ENCODE data around the gene P2RX7. TPM values are rescaled to one million over a fixed set of nuclear protein-coding genes. Genes with fewer than 3 reads are reported as not detected.

Gene P2RX7
- total and polyA plus RNA-seq, 4 donors: 2.1 to 12.8 (median 4.1) TPM

DNA sequence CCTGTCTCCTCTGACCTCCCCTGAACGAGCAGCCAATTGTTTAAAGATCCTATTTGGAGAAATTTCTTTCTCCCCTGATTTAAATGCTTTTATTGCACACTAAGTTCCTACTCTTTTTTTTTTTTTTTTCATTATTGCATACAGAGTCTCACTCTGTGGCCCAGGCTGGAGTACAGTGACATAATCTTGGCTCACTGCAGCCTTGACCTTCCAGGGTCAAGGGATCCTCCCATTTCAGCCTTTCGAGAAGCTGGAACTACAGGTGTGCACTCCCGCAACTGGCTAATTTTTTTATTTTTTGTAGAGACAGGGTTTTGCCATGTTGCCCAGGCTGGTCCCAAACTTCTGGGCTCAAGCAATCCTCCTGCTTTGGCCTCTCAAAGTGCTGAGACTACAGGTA lies 5.2 kb upstream of the P2RX7 start:
- H3K36me3 ChIP-seq (ENCODE audit: control insufficient read depth in 1 of 2, insufficient read depth in 2 of 2, low read length in 1 of 2): no peaks in the 10 kb centered on the region
- no peak for ATAC-seq (ENCODE audit: low FRiP score)
- no peak overlapping the region for H3K27ac ChIP-seq (ENCODE audit: low read depth in 1 of 2, low read length in 2 of 2)
- intact Hi-C loops (cut with DNase I): no loop called here
- H3K9me3 ChIP-seq (ENCODE audit: control insufficient read depth, low read length): no peaks in the 10 kb centered on the region
- H3K4me3 ChIP-seq (ENCODE audit: low read length in 2 of 2): no peak overlapping the region
- no peak for DNase-seq
- 83% methylated on average over 3 of the region's 3 CpGs for WGBS, 2 donors
- no peaks in the 10 kb centered on the region for H3K27me3 ChIP-seq (ENCODE audit: control insufficient read depth in 1 of 2, insufficient read depth in 2 of 2, low read length in 1 of 2)
- H3K4me1 ChIP-seq (ENCODE audit: control insufficient read depth in 1 of 2, insufficient read depth in 2 of 2, low read length in 2 of 2): no peaks in the 10 kb centered on the region

GRCh38 chr12:121128908-121129810 lies 3.5 kb upstream of the P2RX7 start:
- Histone ChIP-seq H3K9me3 (ENCODE audit: control insufficient read depth, low read length) (no peaks in the 10 kb centered on the region), H3K36me3 (ENCODE audit: control insufficient read depth in 1 of 2, insufficient read depth in 2 of 2, low read length in 1 of 2) (no peaks in the 10 kb centered on the region), H3K4me3 (ENCODE audit: low read length in 2 of 2) (no peak overlapping the region), H3K27ac (ENCODE audit: low read depth in 1 of 2, low read length in 2 of 2) (no peak overlapping the region), H3K4me1 (ENCODE audit: control insufficient read depth in 1 of 2, insufficient read depth in 2 of 2, low read length in 2 of 2) (no peaks in the 10 kb centered on the region), H3K27me3 (ENCODE audit: control insufficient read depth in 1 of 2, insufficient read depth in 2 of 2, low read length in 1 of 2) (no peaks in the 10 kb centered on the region)
- 18 to 20% methylated on average over 11 of the region's 11 CpGs for WGBS, 2 donors
- peak; percentile 90 for ATAC-seq (ENCODE audit: low FRiP score)
- intact Hi-C loops (cut with DNase I): no loop called here
- DNase-seq: peak; percentile 88 to 93

DNA sequence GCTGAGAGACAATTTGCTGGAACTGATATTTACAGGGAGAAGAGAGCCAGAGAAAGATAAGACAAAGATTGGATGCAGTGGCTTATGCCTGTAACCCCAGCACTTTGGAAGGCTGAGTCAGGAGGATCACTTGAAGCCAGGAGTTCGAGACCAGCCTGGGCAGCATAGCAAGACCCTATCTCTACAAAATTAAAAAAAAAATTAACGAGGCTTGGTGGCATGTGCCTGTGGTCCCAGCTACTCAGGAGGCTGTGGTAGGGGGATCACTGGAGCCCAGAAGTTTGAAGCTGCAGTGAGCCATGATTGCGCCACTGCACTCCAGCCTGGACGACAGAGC lies 2.9 kb upstream of the P2RX7 start:
- no peak overlapping the region for H3K27ac ChIP-seq (ENCODE audit: low read depth in 1 of 2, low read length in 2 of 2)
- WGBS, 2 donors: 91% methylated on average over 4 of the region's 4 CpGs
- DNase-seq (no peak), ATAC-seq (ENCODE audit: low FRiP score) (no peak)
- intact Hi-C loops (cut with DNase I): no loop called here
- H3K4me1 ChIP-seq (ENCODE audit: control insufficient read depth in 1 of 2, insufficient read depth in 2 of 2, low read length in 2 of 2): no peaks in the 10 kb centered on the region
- no peaks in the 10 kb centered on the region for H3K27me3 ChIP-seq (ENCODE audit: control insufficient read depth in 1 of 2, insufficient read depth in 2 of 2, low read length in 1 of 2)
- H3K36me3 ChIP-seq (ENCODE audit: control insufficient read depth in 1 of 2, insufficient read depth in 2 of 2, low read length in 1 of 2): no peaks in the 10 kb centered on the region
- no peaks in the 10 kb centered on the region for H3K9me3 ChIP-seq (ENCODE audit: control insufficient read depth, low read length)
- no peak overlapping the region for H3K4me3 ChIP-seq (ENCODE audit: low read length in 2 of 2)

DNA sequence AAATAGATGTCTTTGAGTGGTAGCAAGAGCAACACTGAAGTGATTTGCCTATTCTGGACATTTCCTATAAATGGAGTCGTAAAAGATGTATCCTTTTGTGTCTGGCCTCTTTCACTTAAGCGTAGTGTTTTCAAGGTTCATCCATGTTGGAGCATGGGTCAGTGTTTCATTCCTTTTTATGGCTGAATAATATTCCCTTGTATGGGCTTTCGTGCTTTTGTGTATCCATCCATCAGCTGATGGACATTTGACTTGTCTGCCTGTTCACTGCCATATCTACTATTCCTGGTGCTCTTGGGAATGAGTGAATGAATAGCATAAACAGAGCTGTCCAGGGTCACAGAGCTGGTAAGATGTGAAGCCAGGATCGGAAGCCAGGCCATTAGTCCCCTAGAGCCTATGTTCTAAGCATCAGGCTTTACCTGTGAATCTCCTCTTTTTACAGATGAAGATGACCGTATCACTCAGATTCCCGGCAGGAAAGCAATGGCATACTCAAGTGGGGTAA lies 1.8 kb upstream of the P2RX7 start:
- H3K9me3 ChIP-seq (ENCODE audit: control insufficient read depth, low read length): no peaks in the 10 kb centered on the region
- DNase-seq: no peak
- H3K4me3 ChIP-seq (ENCODE audit: low read length in 2 of 2): no peak overlapping the region
- H3K4me1 ChIP-seq (ENCODE audit: control insufficient read depth in 1 of 2, insufficient read depth in 2 of 2, low read length in 2 of 2): no peaks in the 10 kb centered on the region
- H3K36me3 ChIP-seq (ENCODE audit: control insufficient read depth in 1 of 2, insufficient read depth in 2 of 2, low read length in 1 of 2): no peaks in the 10 kb centered on the region
- no peaks in the 10 kb centered on the region for H3K27me3 ChIP-seq (ENCODE audit: control insufficient read depth in 1 of 2, insufficient read depth in 2 of 2, low read length in 1 of 2)
- no peak overlapping the region for H3K27ac ChIP-seq (ENCODE audit: low read depth in 1 of 2, low read length in 2 of 2)
- ATAC-seq (ENCODE audit: low FRiP score): no peak
- intact Hi-C loops (cut with DNase I): no loop called here
- 89 to 91% methylated on average over 6 of the region's 6 CpGs for WGBS, 2 donors

- no peaks in the 10 kb centered on the region for H3K36me3 ChIP-seq (ENCODE audit: control insufficient read depth in 1 of 2, insufficient read depth in 2 of 2, low read length in 1 of 2)
- no peak for DNase-seq
- H3K4me3 ChIP-seq (ENCODE audit: low read length in 2 of 2): no peak overlapping the region
- no peak for ATAC-seq (ENCODE audit: low FRiP score)
- no peaks in the 10 kb centered on the region for H3K4me1 ChIP-seq (ENCODE audit: control insufficient read depth in 1 of 2, insufficient read depth in 2 of 2, low read length in 2 of 2)
- 79% methylated on average over 4 of the region's 4 CpGs for WGBS, 2 donors
- no peak overlapping the region for H3K27ac ChIP-seq (ENCODE audit: low read depth in 1 of 2, low read length in 2 of 2)
- intact Hi-C loops (cut with DNase I): no loop called here
- H3K9me3 ChIP-seq (ENCODE audit: control insufficient read depth, low read length): no peaks in the 10 kb centered on the region
- H3K27me3 ChIP-seq (ENCODE audit: control insufficient read depth in 1 of 2, insufficient read depth in 2 of 2, low read length in 1 of 2): no peaks in the 10 kb centered on the region
Observed at GRCh38 chr12:121131941-121132341, 735 bp upstream of the P2RX7 start.

- Histone ChIP-seq H3K36me3 (ENCODE audit: control insufficient read depth in 1 of 2, insufficient read depth in 2 of 2, low read length in 1 of 2) (no peaks in the 10 kb centered on the region), H3K9me3 (ENCODE audit: control insufficient read depth, low read length) (no peaks in the 10 kb centered on the region), H3K27me3 (ENCODE audit: control insufficient read depth in 1 of 2, insufficient read depth in 2 of 2, low read length in 1 of 2) (no peaks in the 10 kb centered on the region), H3K27ac (ENCODE audit: low read depth in 1 of 2, low read length in 2 of 2) (no peak overlapping the region), H3K4me3 (ENCODE audit: low read length in 2 of 2) (no peak overlapping the region), H3K4me1 (ENCODE audit: control insufficient read depth in 1 of 2, insufficient read depth in 2 of 2, low read length in 2 of 2) (no peaks in the 10 kb centered on the region)
- ATAC-seq (ENCODE audit: low FRiP score): no peak
- 87 to 95% methylated on average over 7 of the region's 7 CpGs for WGBS, 2 donors
- intact Hi-C loops (cut with DNase I): no loop called here
- DNase-seq: no peak
Observed at GRCh38 chr12:121133838-121134237, 1.2 kb downstream of the P2RX7 start.

GRCh38 chr12:121135320-121135719 lies 2.6 kb downstream of the P2RX7 start:
- Histone ChIP-seq H3K9me3 (ENCODE audit: control insufficient read depth, low read length) (no peaks in the 10 kb centered on the region), H3K36me3 (ENCODE audit: control insufficient read depth in 1 of 2, insufficient read depth in 2 of 2, low read length in 1 of 2) (no peaks in the 10 kb centered on the region), H3K27me3 (ENCODE audit: control insufficient read depth in 1 of 2, insufficient read depth in 2 of 2, low read length in 1 of 2) (no peaks in the 10 kb centered on the region), H3K4me3 (ENCODE audit: low read length in 2 of 2) (no peak overlapping the region), H3K4me1 (ENCODE audit: control insufficient read depth in 1 of 2, insufficient read depth in 2 of 2, low read length in 2 of 2) (no peaks in the 10 kb centered on the region), H3K27ac (ENCODE audit: low read depth in 1 of 2, low read length in 2 of 2) (no peak overlapping the region)
- WGBS, 2 donors: 94% methylated on average over 3 of the region's 3 CpGs
- ATAC-seq (ENCODE audit: low FRiP score) (no peak), DNase-seq (no peak)
- intact Hi-C loops (cut with DNase I): no loop called here

DNA sequence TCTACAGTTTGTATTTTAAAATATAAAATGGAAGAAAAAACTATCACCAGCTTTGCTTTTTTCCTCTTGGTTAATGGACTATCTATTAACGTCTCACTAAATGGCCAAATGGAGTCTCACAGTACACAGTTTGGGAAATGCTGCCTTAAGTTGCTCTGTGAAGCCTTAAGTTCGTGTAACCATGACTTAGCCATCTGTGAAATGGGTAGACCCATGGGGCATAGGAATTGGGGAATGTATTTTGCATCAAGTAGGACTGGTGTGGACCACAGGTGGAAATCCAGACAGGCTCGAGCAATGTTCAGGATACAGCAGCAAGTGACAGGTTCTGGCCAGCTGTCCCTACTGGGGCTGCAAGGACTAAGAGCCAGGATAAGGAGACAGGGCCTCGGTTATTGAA lies 4.8 kb downstream of the P2RX7 start:
- Histone ChIP-seq H3K4me3 (ENCODE audit: low read length in 2 of 2) (no peak overlapping the region), H3K36me3 (ENCODE audit: control insufficient read depth in 1 of 2, insufficient read depth in 2 of 2, low read length in 1 of 2) (no peaks in the 10 kb centered on the region), H3K27me3 (ENCODE audit: control insufficient read depth in 1 of 2, insufficient read depth in 2 of 2, low read length in 1 of 2) (peaks cover 0 to 2% of the 10 kb centered on the region in 2 donors), H3K4me1 (ENCODE audit: control insufficient read depth in 1 of 2, insufficient read depth in 2 of 2, low read length in 2 of 2) (no peaks in the 10 kb centered on the region), H3K27ac (ENCODE audit: low read depth in 1 of 2, low read length in 2 of 2) (no peak overlapping the region), H3K9me3 (ENCODE audit: control insufficient read depth, low read length) (peaks cover 3% of the 10 kb centered on the region)
- WGBS, 2 donors: 92 to 93% methylated on average over 4 of the region's 4 CpGs
- ATAC-seq (ENCODE audit: low FRiP score) (no peak), DNase-seq (no peak)
- intact Hi-C loops (cut with DNase I): no loop called here

GRCh38 chr12:121138284-121138683 lies 5.6 kb downstream of the P2RX7 start:
- intact Hi-C loops (cut with DNase I): no loop called here
- DNase-seq: no peak
- H3K4me3 ChIP-seq (ENCODE audit: low read length in 2 of 2): no peak overlapping the region
- peaks cover 3% of the 10 kb centered on the region for H3K9me3 ChIP-seq (ENCODE audit: control insufficient read depth, low read length)
- no peak overlapping the region for H3K27ac ChIP-seq (ENCODE audit: low read depth in 1 of 2, low read length in 2 of 2)
- no peaks in the 10 kb centered on the region for H3K36me3 ChIP-seq (ENCODE audit: control insufficient read depth in 1 of 2, insufficient read depth in 2 of 2, low read length in 1 of 2)
- ATAC-seq (ENCODE audit: low FRiP score): no peak
- WGBS, 2 donors: 87 to 94% methylated on average over 5 of the region's 5 CpGs
- peaks cover 0 to 2% of the 10 kb centered on the region in 2 donors for H3K27me3 ChIP-seq (ENCODE audit: control insufficient read depth in 1 of 2, insufficient read depth in 2 of 2, low read length in 1 of 2)
- no peaks in the 10 kb centered on the region for H3K4me1 ChIP-seq (ENCODE audit: control insufficient read depth in 1 of 2, insufficient read depth in 2 of 2, low read length in 2 of 2)
